ENCODE results near the gene S100A4. TPM values are rescaled to one million over a fixed set of nuclear protein-coding genes. Genes with fewer than 3 reads are reported as not detected.

S100A4 gene
- total RNA-seq, 1 donor from 2014 or later: 137 TPM

GRCh38 chr1:153544453-153545066, 1.0 kb downstream of the S100A4 start:
- DNase-seq: no peak
- no peaks in the 10 kb centered on the region for H3K27me3 ChIP-seq (ENCODE audit: low read depth)
- peak overlapping the region; percentile 66 for H3K4me3 ChIP-seq
- peaks cover 74% of the 10 kb centered on the region for H3K4me1 ChIP-seq
- H3K36me3 ChIP-seq: no peaks in the 10 kb centered on the region
- peak overlapping the region; percentile 90 for H3K27ac ChIP-seq (replicated peaks)
- intact Hi-C loops (cut with micrococcal nuclease): no loop called here
- TF ChIP-seq, protein P1, sequence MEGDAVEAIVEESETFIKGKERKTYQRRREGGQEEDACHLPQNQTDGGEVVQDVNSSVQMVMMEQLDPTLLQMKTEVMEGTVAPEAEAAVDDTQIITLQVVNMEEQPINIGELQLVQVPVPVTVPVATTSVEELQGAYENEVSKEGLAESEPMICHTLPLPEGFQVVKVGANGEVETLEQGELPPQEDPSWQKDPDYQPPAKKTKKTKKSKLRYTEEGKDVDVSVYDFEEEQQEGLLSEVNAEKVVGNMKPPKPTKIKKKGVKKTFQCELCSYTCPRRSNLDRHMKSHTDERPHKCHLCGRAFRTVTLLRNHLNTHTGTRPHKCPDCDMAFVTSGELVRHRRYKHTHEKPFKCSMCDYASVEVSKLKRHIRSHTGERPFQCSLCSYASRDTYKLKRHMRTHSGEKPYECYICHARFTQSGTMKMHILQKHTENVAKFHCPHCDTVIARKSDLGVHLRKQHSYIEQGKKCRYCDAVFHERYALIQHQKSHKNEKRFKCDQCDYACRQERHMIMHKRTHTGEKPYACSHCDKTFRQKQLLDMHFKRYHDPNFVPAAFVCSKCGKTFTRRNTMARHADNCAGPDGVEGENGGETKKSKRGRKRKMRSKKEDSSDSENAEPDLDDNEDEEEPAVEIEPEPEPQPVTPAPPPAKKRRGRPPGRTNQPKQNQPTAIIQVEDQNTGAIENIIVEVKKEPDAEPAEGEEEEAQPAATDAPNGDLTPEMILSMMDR (IDR thresholded peaks at IDR 0.05; ENCODE audit: borderline replicate concordance): no peak
- no peaks in the 10 kb centered on the region for H3K9me3 ChIP-seq (replicated peaks)

DNA sequence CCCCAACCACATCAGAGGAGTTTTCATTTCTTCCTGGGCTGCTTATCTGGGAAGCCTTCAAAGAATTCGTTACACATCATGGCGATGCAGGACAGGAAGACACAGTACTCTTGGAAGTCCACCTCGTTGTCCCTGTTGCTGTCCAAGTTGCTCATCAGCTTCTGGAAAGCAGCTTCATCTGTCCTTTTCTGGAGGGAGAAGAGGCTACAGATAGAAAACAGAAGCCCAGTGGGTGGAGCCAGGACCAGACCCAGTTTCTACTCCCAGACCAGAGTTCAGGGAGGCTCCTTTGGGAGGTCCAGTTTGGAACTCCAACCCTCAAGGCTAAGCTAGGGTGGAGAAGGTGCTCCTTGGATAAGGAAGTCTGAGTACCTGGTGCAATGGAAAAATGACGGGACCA, 1.9 kb downstream of the S100A4 start:
- peak overlapping the region; percentile 66 for H3K4me3 ChIP-seq

GRCh38 chr1:153542956-153543711, 2.5 kb downstream of the S100A4 start:
- Histone ChIP-seq H3K27ac (replicated peaks) (no peak overlapping the region), H3K4me1 (peaks cover 59% of the 10 kb centered on the region), H3K27me3 (ENCODE audit: low read depth) (no peaks in the 10 kb centered on the region), H3K4me3 (peak overlapping the region; percentile 66), H3K9me3 (replicated peaks) (no peaks in the 10 kb centered on the region), H3K36me3 (no peaks in the 10 kb centered on the region)
- no peak for DNase-seq
- TF ChIP-seq, protein P1 (IDR thresholded peaks at IDR 0.05; ENCODE audit: borderline replicate concordance): no peak
- intact Hi-C loops (cut with micrococcal nuclease): no loop called here

More for the DNA sequence above, 1.9 kb downstream of the S100A4 start:
- peaks cover 65% of the 10 kb centered on the region for H3K4me1 ChIP-seq
- H3K36me3 ChIP-seq: no peaks in the 10 kb centered on the region
- H3K9me3 ChIP-seq (replicated peaks): no peaks in the 10 kb centered on the region
- TF ChIP-seq, protein P1 (IDR thresholded peaks at IDR 0.05; ENCODE audit: borderline replicate concordance): no peak
- H3K27ac ChIP-seq (replicated peaks): peak overlapping the region; percentile 90
- no peaks in the 10 kb centered on the region for H3K27me3 ChIP-seq (ENCODE audit: low read depth)
- DNase-seq: no peak
- intact Hi-C loops (cut with micrococcal nuclease): no loop called here

DNA sequence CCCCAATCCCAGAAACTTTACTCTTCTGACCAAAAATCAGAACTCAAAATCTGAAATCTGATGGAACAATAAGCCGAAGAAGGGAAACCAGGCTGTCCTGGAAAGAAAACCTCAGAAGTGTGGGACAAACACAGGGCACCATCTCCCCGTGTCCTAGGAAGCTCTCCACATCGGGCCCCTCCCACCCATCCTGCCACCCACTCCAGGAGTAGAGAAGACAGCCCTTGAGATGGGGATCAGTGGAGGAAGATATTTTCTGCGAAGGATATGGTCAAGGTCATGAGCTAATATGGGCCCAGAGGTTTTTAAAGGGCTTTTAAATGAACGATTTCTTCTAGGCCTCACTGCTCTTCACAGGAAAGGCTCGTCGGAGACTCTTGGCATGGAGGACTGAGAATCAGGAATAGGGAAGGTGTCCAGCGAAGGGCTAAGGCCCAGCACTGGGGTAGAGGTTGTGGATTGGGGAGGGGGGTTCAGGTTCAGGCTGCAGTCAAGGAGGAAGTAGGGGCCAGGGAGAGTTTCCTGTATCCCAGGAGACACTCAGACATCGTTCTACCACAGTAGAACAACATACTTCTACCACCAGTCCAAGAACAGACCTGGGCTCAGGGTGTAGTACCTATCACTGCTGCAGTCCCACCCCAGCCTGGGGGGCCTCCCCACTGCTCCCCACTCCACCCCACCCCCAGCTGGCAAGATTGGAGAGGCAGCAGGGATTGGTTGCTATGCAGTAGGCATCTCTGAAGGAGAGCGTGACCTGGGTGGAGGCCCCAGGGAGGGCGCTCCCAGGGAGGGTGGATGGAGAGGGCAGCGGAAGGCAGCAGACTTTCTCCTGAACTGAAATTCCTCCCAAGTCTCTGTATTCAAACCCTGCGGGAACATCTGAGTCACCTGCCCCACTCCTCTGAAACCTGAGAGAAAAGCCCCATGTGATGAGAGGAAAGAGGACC, 3.7 kb downstream of the S100A4 start:
- TF ChIP-seq, protein P1 (IDR thresholded peaks at IDR 0.05; ENCODE audit: borderline replicate concordance): no peak
- no peak overlapping the region for H3K4me3 ChIP-seq
- no peaks in the 10 kb centered on the region for H3K27me3 ChIP-seq (ENCODE audit: low read depth)
- H3K4me1 ChIP-seq: peaks cover 48% of the 10 kb centered on the region
- no peaks in the 10 kb centered on the region for H3K9me3 ChIP-seq (replicated peaks)
- peak overlapping the region; percentile 27 for H3K27ac ChIP-seq (replicated peaks)
- intact Hi-C loops (cut with micrococcal nuclease): no loop called here
- DNase-seq: no peak
- no peaks in the 10 kb centered on the region for H3K36me3 ChIP-seq

Measured in left ventricle myocardium inferior (tissue), 1 donor.